Fibroblast of upper back skin (primary cell): ENCODE data around the gene RPF1.
"Not testable (repeated sequence)": the region's sequence is repeated elsewhere in the genome, so short reads cannot be mapped to it uniquely, and the experiment has no call there.

Experiments used
- DNase-seq: peaks from one replicate; pipeline ENCODE4 v3.0.0-alpha.2; 2013

The RPF1 gene

DNA sequence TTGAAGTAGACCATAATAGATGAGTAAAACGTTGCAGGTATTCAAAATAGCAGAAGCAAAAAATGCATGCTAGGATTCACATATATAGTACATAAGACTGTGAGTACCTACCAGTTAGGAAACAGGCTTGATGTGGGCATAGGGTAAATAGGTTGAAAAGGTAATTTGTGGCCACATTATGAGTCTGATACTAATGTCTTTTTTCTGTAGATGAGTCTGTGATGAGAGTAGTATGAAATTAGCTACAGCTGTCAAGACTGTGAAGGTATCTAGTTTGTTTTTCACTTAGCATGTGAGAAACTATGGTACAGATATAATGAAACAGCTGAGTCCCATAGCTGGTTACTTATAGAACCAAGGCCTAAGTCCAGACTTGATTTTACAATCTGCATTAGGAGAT lies 14.7 kb downstream of the RPF1 start:
- DNase-seq, result no peak

GRCh38 chr1:84496498-84496897 lies 17.4 kb downstream of the RPF1 start:
- DNase-seq, result no peak

DNA sequence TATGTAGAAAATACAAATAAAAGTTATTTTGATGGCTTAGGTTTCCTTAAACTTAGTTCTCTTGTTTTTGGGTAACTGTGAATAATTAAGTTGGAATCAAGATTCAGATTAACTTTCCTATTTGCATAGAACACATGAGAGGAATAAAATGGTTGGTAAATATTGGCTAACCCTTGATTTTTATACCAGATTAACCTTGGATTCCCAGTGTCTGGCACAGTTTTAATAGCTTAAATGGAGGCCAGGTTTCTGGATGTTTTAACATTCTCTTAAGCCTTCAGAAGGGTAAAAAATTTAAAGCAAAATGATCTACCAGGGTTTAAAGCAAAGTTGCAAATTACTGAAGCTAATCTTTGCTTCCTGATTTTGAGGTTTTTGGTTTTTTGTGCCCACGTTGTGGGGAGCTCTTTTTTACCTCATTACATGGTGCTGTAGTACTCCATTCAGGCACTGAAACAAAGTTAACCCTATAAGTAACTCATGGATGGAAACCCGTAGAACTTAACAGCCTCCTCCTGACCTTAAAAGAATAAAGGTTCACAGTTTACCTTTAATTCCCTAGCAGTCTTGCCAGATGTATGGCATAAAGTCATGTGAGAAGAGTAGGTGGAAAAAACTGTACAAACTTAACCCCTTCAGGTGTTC lies 18.7 kb downstream of the RPF1 start:
- DNase-seq, result no peak

- DNase-seq, result no peak
Measured at GRCh38 chr1:84502927-84503326, 23.9 kb downstream of the RPF1 start.

DNA sequence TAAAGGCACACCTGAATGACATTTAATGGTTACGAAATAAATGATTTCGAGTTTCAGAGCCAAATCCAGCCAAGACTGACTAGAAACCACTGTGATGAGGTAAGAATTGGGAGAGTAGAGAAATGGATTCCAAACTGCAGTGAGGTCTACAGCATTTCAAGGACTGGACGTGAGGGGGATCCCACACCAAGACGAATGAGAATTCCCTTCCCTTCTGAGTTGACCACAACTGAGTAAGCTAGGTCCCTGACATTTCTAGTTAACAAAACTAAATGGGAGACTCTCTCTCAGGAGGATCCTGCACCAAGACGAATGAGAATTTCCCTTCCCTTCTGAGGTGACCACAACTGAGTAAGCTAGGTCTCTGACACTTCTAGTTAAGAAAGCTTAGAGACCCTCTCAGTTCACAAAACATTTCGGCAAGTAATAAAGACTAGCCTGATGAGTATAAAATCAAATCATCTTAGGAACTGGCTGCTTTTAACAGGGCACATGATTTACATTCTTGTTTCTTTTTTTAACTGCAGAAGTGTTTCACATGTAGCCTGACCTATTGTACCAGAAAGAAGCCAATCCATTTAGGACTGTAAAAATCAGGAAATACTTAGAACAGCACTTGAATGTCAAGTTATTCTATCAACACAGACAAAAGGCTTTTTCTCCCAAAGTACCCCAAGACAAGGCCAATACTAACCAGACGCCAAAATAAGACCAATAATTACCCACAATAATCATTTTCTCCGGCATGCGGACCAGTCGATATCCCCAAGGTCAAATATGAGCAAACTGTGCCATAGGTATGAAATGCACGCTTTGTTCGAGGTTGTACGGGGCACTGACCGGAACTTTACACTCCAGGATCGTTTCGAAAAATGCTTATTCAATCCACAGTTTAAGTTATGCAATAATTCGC lies 25.8 kb downstream of the RPF1 start:
- peak; percentile 79 for DNase-seq

GRCh38 chr1:84505493-84506001 lies 26.5 kb downstream of the RPF1 start:
- peak; percentile 58 for DNase-seq

DNA sequence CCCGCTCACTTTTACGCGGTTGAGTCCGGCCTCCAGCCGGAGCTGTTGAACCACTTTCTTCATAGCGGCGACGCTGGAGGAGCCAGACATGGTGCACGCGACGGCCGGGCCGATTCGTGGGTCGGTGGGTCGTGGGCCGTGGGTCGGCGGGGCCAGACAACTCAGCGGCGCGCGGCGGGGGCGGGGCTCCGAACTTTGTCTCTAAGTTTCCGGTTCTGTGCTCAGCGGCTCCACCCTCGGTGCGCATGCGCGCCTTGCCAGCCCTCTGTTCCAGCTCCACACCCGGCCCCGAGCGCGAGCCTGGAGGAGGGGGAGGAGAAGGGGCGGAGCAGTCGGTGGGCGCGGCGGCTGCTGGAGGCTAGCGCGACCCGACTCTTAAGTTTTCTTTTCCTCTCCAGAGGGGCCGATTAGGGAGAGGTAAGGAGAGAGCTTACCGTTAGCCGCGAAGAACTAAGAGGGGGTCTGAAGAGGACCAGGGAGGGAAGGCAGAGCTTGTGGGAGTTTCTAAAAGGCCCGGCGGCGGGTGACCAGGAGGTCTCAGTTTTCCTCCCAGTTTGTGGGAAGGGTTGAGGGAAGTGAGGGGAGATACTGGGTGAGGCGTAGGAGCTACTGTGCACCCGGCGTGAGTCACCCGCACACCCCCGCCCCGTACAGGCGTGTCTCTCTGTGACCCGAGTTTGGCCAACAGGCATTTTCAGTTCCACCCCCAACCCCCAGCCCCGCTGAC lies 27.1 kb downstream of the RPF1 start, which contains the start of the genes GNG5 and SPATA1:
TSS of gene GNG5 (minus strand) at position 580 of the 727 bp plus-strand sequence. CDS start at position 90, 490 bp downstream.
TSS of gene SPATA1 (plus strand) at position 385 of the 727 bp plus-strand sequence. CDS start 9,974 bp downstream, outside the sequence.
- peak; percentile 96 for DNase-seq

GRCh38 chr1:84506729-84507453 lies 27.8 kb downstream of the RPF1 start:
- no peak for DNase-seq

DNA sequence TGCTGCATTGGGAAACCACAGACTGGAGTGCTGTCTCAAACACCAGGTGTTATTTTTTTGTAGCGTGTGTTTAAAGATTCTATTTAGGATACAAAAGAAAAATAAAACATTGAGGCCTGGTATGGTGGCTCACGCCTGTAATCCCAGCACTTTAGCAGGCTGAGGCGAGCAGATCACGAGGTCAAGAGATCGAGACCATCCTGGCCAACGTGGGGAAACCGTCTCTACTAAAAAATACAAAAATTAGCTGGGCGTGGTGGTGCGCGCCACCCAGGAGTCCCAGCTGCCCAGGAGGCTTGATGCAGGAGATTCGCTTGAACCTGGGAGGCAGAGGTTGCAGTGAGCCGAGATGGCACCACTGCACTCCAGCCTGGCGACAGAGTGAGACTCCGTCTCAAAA lies 28.8 kb downstream of the RPF1 start:
- not testable (repeated sequence) for DNase-seq

GRCh38 chr1:84508510-84508909 lies 29.4 kb downstream of the RPF1 start:
- no peak for DNase-seq

DNA sequence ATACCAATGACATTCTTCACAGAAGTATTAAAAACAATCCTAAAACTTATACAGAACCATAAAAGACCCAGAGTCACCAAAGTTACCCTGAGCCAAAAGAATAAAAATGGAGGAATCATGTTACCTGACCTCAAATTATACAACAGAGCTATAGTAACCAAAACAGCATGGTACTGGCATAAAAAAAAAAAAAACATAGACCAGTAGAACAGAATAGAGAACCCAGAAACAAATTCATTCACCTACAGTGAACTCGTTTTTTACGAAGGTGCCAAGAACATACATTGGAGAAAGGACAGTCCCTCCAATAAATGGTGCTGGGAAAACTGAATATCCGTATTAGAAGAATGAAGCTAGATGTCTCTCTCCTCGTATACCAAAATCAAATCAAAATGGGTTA lies 30.0 kb downstream of the RPF1 start:
- no peak for DNase-seq

DNA sequence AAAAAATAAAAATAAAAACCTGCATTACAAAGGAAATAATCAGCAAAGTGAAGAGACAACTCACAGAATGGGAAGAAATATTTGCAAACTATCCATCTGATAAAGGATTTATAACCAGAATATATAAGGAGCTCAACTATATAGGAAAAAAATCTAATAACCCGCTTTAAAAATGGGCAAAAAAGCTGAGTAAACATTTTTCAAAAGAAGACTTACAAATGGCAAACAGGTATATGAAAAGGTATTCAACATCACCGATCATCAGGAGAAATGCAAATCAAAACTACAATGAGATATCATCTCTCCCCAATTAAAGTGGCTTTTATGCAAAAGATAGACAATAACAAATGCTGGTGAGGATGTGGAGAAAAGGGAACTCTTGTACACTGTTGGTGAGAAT lies 31.1 kb downstream of the RPF1 start:
- no peak for DNase-seq

GRCh38 chr1:84510668-84511067 lies 31.6 kb downstream of the RPF1 start:
- DNase-seq, result no peak

DNA sequence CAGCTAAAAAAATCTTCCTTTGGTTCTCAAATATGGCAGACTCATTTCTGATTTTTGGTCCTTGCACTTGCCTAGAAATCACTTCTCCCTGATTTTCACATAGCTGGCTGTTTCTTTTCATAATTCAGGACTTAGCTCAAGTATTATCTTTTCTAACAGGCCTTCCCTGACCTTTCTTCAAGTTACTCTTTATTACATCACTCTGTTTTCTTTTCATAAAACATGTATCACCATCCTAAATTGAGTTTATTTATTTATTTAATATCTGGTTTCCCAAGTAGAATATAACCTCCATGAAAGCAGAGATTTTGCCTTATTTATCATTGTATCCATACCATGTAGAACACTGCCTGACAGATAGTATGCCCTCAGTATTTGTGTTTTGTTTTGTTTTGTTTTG lies 45.5 kb downstream of the RPF1 start:
- DNase-seq, result no peak

- DNase-seq, result no peak
Measured at GRCh38 chr1:84525779-84526178, 46.7 kb downstream of the RPF1 start.

GRCh38 chr1:84538599-84538998 lies 59.5 kb downstream of the RPF1 start:
- no peak for DNase-seq

GRCh38 chr1:84539972-84540371 lies 60.9 kb downstream of the RPF1 start:
- DNase-seq, result no peak

GRCh38 chr1:84540759-84541158 lies 61.7 kb downstream of the RPF1 start:
- no peak for DNase-seq

- no peak for DNase-seq
Measured at GRCh38 chr1:84541679-84542078, 62.6 kb downstream of the RPF1 start.
